ENCODE measurements around the gene CUZD1.

DNA sequence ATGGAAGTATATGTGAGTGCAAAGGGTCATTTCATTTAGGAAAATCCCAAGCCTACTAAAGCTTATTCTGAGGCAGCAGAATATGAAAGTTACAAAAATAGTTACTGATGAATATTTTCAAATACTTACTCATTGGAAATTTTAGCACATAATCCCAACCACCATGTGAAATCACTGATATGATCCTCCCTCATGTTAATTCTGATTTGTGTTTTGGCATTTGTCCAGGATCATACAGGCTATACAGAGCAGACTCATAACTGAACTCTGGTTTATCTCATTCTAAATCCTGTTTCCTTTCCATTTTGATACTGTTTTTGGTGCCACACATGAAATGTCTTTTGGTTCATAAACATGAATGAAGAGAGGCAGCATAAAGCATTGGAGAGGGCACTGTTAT is 37.1 kb upstream of the CUZD1 start:
- no peak for TF ChIP-seq POLR2A (IDR thresholded peaks at IDR 0.05)
- TF ChIP-seq, protein P1, sequence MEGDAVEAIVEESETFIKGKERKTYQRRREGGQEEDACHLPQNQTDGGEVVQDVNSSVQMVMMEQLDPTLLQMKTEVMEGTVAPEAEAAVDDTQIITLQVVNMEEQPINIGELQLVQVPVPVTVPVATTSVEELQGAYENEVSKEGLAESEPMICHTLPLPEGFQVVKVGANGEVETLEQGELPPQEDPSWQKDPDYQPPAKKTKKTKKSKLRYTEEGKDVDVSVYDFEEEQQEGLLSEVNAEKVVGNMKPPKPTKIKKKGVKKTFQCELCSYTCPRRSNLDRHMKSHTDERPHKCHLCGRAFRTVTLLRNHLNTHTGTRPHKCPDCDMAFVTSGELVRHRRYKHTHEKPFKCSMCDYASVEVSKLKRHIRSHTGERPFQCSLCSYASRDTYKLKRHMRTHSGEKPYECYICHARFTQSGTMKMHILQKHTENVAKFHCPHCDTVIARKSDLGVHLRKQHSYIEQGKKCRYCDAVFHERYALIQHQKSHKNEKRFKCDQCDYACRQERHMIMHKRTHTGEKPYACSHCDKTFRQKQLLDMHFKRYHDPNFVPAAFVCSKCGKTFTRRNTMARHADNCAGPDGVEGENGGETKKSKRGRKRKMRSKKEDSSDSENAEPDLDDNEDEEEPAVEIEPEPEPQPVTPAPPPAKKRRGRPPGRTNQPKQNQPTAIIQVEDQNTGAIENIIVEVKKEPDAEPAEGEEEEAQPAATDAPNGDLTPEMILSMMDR (IDR thresholded peaks at IDR 0.05), result no peak
